ENCODE measurements around the gene SEMA6B.

DNA sequence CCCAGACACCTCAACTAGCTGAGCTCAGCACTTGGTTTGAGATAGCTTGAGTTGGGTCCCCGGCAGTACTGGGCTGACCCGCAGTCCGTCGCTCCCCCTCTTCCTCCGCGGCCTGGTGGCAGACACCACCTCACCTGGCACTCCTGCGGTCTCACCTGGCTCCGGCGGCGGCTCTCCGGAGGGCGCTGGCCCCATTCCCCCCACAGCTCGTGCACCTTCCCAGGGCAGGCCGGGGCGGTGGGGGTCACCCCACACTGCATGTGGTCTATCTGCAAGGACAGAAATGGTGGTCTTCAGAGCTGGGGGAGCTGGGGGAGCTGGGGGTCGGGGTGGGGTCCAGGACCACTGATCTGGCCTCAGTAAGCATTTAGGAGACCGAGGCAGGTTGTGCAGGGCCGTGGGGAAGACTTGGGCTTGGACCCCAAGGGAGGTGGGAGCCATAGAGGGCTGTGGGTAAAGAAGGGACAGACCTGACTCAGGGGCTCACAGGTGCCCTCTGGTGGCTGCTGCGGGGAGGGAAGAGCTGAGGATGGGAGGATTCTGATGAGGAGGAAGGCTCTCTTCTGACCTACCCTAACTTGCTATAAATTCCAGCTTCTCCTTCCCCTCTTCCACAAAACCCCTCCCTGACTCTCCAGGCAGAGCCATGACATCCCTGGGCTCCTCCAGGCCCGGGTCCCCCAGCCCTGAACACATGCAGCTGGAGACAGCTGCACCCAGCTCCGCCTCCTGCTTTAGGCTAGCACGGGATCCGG, 34.5 kb downstream of the SEMA6B start:
- TF ChIP-seq EZH2 (IDR thresholded peaks at IDR 0.05) (no peak), POLR2AphosphoS5 (IDR thresholded peaks at IDR 0.05; ENCODE audit: borderline replicate concordance, low read depth, low read length) (no peak)
